B cell (primary cell): Measurements from ENCODE around the gene MFN2. TPM values are rescaled to one million over a fixed set of nuclear protein-coding genes. Genes with fewer than 3 reads are reported as not detected.

Source experiments
- ATAC-seq: fragments of 200-7000 bp; cut with Tn5 transposase; one replicate; pipeline ENCODE4 v1.10.0; 2021; ENCODE audit warnings: low read depth, mild to moderate bottlenecking, moderate number of reproducible peaks, moderate library complexity
- CTCF ChIA-PET: fragments of 350-600 bp; sonication (Branson Sonifier 250); formaldehyde crosslinking; loops from one replicate; lab custom pipeline; 2021; ENCODE audit warnings: antibody characterized with exemption, inconsistent platforms; lab: Charles Lee
- POLR2A ChIA-PET: fragments of 350-600 bp; sonication (Branson Sonifier 250); formaldehyde crosslinking; loops from one replicate; lab custom pipeline; 2021; ENCODE audit warnings: antibody characterized with exemption; lab: Charles Lee
- DNase-seq: peaks from one replicate; pipeline ENCODE4 v3.0.0; 2013
- H2AFZ ChIP-seq: 2 replicates; pipeline ENCODE4 v1.6.1; 2012; ENCODE audit warnings: mild to moderate bottlenecking, low read depth, low read length; ENCODE audit not compliant: insufficient read depth, poor library complexity, severe bottlenecking
- H3K27ac ChIP-seq, 2 donors: 1 replicate in 1 of 2; 2 replicates in 1 of 2; pipeline ENCODE4 v1.5.1; 2012 to 2013; ENCODE audit warnings: low read length in 2 of 2, mild to moderate bottlenecking in 2 of 2, moderate library complexity in 1 of 2
- H3K27me3 ChIP-seq, 4 experiments: fragments of 200-600 bp in 1 of 4; sonication (generic) in 1 of 4; replicated peaks in 1 of 4; 1 replicate in 2 of 4; 2 replicates in 2 of 4; pipeline versions ENCODE4 v1.6.1 to v1.7.0; 2013 to 2016; ENCODE audit warnings: low read length in 3 of 4, mild to moderate bottlenecking in 2 of 4, mixed read lengths in 1 of 4, moderate library complexity in 1 of 4; ENCODE audit not compliant: insufficient read depth in 4 of 4, control insufficient read depth in 3 of 4; ENCODE audit errors: control extremely low read depth in 1 of 4
- H3K36me3 ChIP-seq, 2 experiments: replicated peaks in 1 of 2; 1 replicate in 1 of 2; 2 replicates in 1 of 2; pipeline versions ENCODE4 v1.6.1 to v1.7.1; 2013; ENCODE audit warnings: low read length in 1 of 2; ENCODE audit not compliant: insufficient read depth in 2 of 2, control insufficient read depth in 1 of 2; ENCODE audit errors: control extremely low read depth in 1 of 2, extremely low read depth in 1 of 2
- H3K4me1 ChIP-seq, 2 donors: fragments of 200-600 bp in 1 of 2; sonication (generic) in 1 of 2; 1 replicate in 1 of 2; 2 replicates in 1 of 2; pipeline versions ENCODE4 v1.5.1 to v1.6.1; 2013 to 2017; ENCODE audit warnings: low read length in 2 of 2; ENCODE audit not compliant: control insufficient read depth in 2 of 2, insufficient read depth in 2 of 2
- H3K4me2 ChIP-seq: replicated peaks from 2 replicates; pipeline ENCODE3; 2012; ENCODE audit warnings: mild to moderate bottlenecking, low read depth, low read length; ENCODE audit not compliant: poor library complexity, severe bottlenecking
- H3K4me3 ChIP-seq, 5 experiments: fragments of 200-600 bp in 1 of 5; sonication (generic) in 1 of 5; 1 replicate in 3 of 5; 2 replicates in 2 of 5; pipeline versions ENCODE4 v1.5.1 to v1.7.0; 2011 to 2016; ENCODE audit warnings: low read length in 4 of 5, mild to moderate bottlenecking in 4 of 5, low read depth in 2 of 5, control low read depth in 1 of 5, moderate library complexity in 1 of 5; ENCODE audit not compliant: insufficient read depth in 1 of 5; ENCODE audit errors: control extremely low read depth in 1 of 5, extremely low read depth in 1 of 5
- H3K79me2 ChIP-seq: fragments of 200-600 bp; sonication (generic); one replicate; pipeline ENCODE4 v1.6.0; 2016; ENCODE audit warnings: low read length; ENCODE audit not compliant: control insufficient read depth, insufficient read depth
- H3K9ac ChIP-seq: fragments of 200-600 bp; sonication (generic); 2 replicates; pipeline ENCODE4 v1.6.1; 2017; ENCODE audit warnings: mild to moderate bottlenecking, low read length, moderate library complexity
- H3K9me3 ChIP-seq, 3 donors: one replicate each; pipeline versions ENCODE4 v1.6.1 to v1.7.1; 2013; ENCODE audit warnings: low read length in 2 of 3; ENCODE audit not compliant: control insufficient read depth in 2 of 3, insufficient read depth in 1 of 3; ENCODE audit errors: control extremely low read depth in 1 of 3
- H4K20me1 ChIP-seq: 2 replicates; pipeline ENCODE4 v1.6.0; 2012; ENCODE audit warnings: mild to moderate bottlenecking, low read length; ENCODE audit not compliant: insufficient read depth, control insufficient read depth, poor library complexity, severe bottlenecking
- H3K27ac Mint-ChIP-seq: one replicate; pipeline ENCODE4 v1.8.0; 2021; ENCODE audit warnings: mixed read lengths
- H3K27me3 Mint-ChIP-seq: one replicate; pipeline ENCODE4 v1.8.0; 2021; ENCODE audit warnings: mixed read lengths
- H3K4me1 Mint-ChIP-seq: one replicate; pipeline ENCODE4 v1.8.0; 2021; ENCODE audit warnings: mixed read lengths
- H3K4me3 Mint-ChIP-seq: one replicate; pipeline ENCODE4 v1.8.0; 2021; ENCODE audit warnings: mixed read lengths
- H3K9me3 Mint-ChIP-seq: one replicate; pipeline ENCODE4 v1.8.0; 2022; ENCODE audit warnings: mixed read lengths; ENCODE audit not compliant: insufficient read depth
- EZH2 ChIP-seq: IDR thresholded peaks from 2 replicates; pipeline ENCODE4 v1.6.1; 2012; ENCODE audit warnings: borderline replicate concordance, low read depth, mild to moderate bottlenecking, moderate library complexity, low read length; ENCODE audit not compliant: insufficient read depth, poor library complexity, severe bottlenecking
- WGBS: methylation state at CpG from one replicate; pipeline ENCODE4 v1.1.5; 2013; ENCODE audit warnings: missing lambda C conversion rate; ENCODE audit not compliant: insufficient coverage; 5-methylcytosine and 5-hydroxymethylcytosine counted together
- intact Hi-C: fragments of 100-400 bp; cut with micrococcal nuclease; formaldehyde crosslinking; loops from one replicate; pipeline ENCODE4 v1.10.0; 2022
- polyA plus RNA-seq: library from polyadenylated mRNA; depleted of rRNA; stranded (reverse); fragments of >200 nt; gene quantifications from 2 replicates; pipeline ENCODE4 v1.2.3, GENCODE V29; 2012
- total RNA-seq, 2 donors: library from RNA; stranded (reverse); fragments of 120-200 nt in 1 of 2; gene quantifications; 1 replicate in 1 of 2; 2 replicates in 1 of 2; pipeline versions ENCODE4 v1.2.3 to v1.2.4, GENCODE V29; 2013 to 2022
- TF ChIP-seq, protein P1 (sequence below): fragments of 200-600 bp; IDR thresholded peaks from one replicate; pipeline ENCODE4 v1.8.0; 2022; ENCODE audit warnings: antibody characterized with exemption, mild to moderate bottlenecking

MFN2 gene
- total and polyA plus RNA-seq, 2 donors (not counting 1 experiment from before 2014, with no cell fraction given): 24.0 to 50.0 TPM

DNA sequence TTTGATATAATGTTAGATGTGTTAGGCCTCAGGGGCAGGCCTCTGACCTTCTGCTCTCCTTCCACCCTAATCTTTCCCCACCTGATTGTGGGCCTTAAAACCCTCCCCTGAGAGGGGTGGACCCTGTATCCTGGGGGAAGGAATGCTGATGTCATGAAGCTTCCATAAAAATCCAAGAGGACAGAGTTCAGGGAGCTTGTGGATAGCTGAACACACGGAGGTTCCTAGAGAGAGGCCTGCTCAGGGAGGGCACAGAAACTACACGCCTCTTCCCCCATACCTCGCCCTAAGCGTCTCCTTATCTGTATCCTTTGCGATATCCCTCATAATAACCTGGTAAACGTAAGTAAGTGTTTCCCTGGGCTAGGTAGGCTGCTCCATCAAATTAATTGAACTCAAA lies 4.3 kb downstream of the MFN2 start:
- 100% methylated on average over 2 of the region's 6 CpGs for WGBS

GRCh38 chr1:11985171-11985570 lies 4.9 kb downstream of the MFN2 start:
- Histone ChIP-seq H3K36me3 (peaks cover 4 to 53% of the 10 kb centered on the region in 2 experiments), H3K4me2 (no peak overlapping the region), H2AFZ (no peak overlapping the region), H3K9me3 (no peaks in the 10 kb centered on the region), H3K4me1 (peaks cover 8% of the 10 kb centered on the region in 2 donors), H3K9ac (no peak overlapping the region), H3K4me3 (no peak overlapping the region), H3K27me3 (no peaks in the 10 kb centered on the region), H4K20me1 (peaks cover 39% of the 10 kb centered on the region), H3K79me2 (peaks cover 81% of the 10 kb centered on the region), H3K27ac (no peak overlapping the region)
- ATAC-seq (no peak), DNase-seq (no peak)
- POLR2A ChIA-PET: no interaction called here
- intact Hi-C loops: no loop called here
- no peaks in the 10 kb centered on the region for H3K9me3 Mint-ChIP-seq
- no peaks in the 10 kb centered on the region for H3K27me3 Mint-ChIP-seq
- H3K4me3 Mint-ChIP-seq: no peak overlapping the region
- WGBS: 100% methylated on average over 1 of the region's 3 CpGs
- CTCF ChIA-PET: no interaction called here
- TF ChIP-seq, protein P1, sequence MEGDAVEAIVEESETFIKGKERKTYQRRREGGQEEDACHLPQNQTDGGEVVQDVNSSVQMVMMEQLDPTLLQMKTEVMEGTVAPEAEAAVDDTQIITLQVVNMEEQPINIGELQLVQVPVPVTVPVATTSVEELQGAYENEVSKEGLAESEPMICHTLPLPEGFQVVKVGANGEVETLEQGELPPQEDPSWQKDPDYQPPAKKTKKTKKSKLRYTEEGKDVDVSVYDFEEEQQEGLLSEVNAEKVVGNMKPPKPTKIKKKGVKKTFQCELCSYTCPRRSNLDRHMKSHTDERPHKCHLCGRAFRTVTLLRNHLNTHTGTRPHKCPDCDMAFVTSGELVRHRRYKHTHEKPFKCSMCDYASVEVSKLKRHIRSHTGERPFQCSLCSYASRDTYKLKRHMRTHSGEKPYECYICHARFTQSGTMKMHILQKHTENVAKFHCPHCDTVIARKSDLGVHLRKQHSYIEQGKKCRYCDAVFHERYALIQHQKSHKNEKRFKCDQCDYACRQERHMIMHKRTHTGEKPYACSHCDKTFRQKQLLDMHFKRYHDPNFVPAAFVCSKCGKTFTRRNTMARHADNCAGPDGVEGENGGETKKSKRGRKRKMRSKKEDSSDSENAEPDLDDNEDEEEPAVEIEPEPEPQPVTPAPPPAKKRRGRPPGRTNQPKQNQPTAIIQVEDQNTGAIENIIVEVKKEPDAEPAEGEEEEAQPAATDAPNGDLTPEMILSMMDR: no peak
- H3K4me1 Mint-ChIP-seq: peaks cover 36% of the 10 kb centered on the region
- H3K27ac Mint-ChIP-seq: no peak overlapping the region

More for the DNA sequence above, 4.3 kb downstream of the MFN2 start:
- no peak overlapping the region for H3K4me3 ChIP-seq
- H3K4me3 Mint-ChIP-seq: no peak overlapping the region
- H3K27me3 ChIP-seq: no peaks in the 10 kb centered on the region
- H3K79me2 ChIP-seq: peaks cover 80% of the 10 kb centered on the region
- no peaks in the 10 kb centered on the region for H3K27me3 Mint-ChIP-seq
- no peak overlapping the region for H2AFZ ChIP-seq
- peaks cover 10 to 12% of the 10 kb centered on the region in 2 donors for H3K4me1 ChIP-seq
- ATAC-seq: no peak
- no peaks in the 10 kb centered on the region for H3K9me3 ChIP-seq
- no peak for DNase-seq
- H3K27ac ChIP-seq: no peak overlapping the region
- H4K20me1 ChIP-seq: peaks cover 33% of the 10 kb centered on the region
- H3K36me3 ChIP-seq: peaks cover 2 to 47% of the 10 kb centered on the region in 2 experiments
- no peak overlapping the region for H3K9ac ChIP-seq
- H3K27ac Mint-ChIP-seq: no peak overlapping the region
- intact Hi-C loops: loop anchor here (5.0 kb wide), 1 partner anchor 93 kb away; no protein-coding TSS in a partner anchor
- H3K9me3 Mint-ChIP-seq: no peaks in the 10 kb centered on the region
- H3K4me1 Mint-ChIP-seq: peaks cover 42% of the 10 kb centered on the region
- no peak overlapping the region for H3K4me2 ChIP-seq
- POLR2A ChIA-PET: no interaction called here
- no peak for TF ChIP-seq EZH2
- TF ChIP-seq, protein P1: no peak
- CTCF ChIA-PET: no interaction called here
